Spleen (tissue), 7 donors: ENCODE data around the gene BRCA2.

Experiments used
- POLR2A ChIP-seq, 3 donors: fragments of 450-650 bp; IDR thresholded peaks; one replicate each; pipeline ENCODE4 v1.5.1; 2017; ENCODE audit warnings: antibody characterized with exemption in 3 of 3, mild to moderate bottlenecking in 1 of 3
- POLR2AphosphoS5 ChIP-seq, 3 donors: sonication (generic); formaldehyde crosslinking; IDR thresholded peaks; one replicate each; pipeline ENCODE4 v1.5.1; 2017; ENCODE audit warnings: antibody characterized with exemption in 3 of 3
- TF ChIP-seq, protein P1 (sequence below), 11 experiments: fragments of 200-600 bp in 7 of 11; fragments of 450-650 bp in 4 of 11; sonication (generic) in 4 of 11; IDR thresholded peaks in 8 of 11; conservative IDR thresholded peaks in 3 of 11; 1 replicate in 7 of 11; 2 replicates in 4 of 11; pipeline versions ENCODE4 v1.4.0 to v1.8.0; 2016 to 2021; ENCODE audit warnings: antibody characterized with exemption in 11 of 11, inconsistent platforms in 4 of 11, mild to moderate bottlenecking in 1 of 11
- donor health status: DM: no; HTN: no; CAD: no; lungs with moderate emphysema.
- donor health status: DM: no; HTN: no; CAD: no.
- donor health status: DM: no; HTN: no; CAD: no.

DNA sequence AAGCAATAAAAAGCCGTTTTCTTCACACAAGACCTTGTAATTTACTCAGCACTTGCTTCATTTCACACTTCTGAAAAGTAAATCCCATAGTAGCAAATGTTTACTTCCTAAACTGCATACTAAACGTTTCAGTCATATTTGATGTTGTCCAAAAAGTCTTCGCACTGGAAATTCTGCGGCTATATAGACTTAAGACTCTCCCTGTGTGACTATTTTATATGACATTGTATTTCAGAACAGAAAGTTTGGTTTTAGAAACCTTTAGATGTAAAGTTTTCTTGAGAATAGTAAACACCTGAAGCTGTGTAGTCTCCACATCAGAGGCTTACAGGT lies 29.7 kb upstream of the BRCA2 start:
- no peak for TF ChIP-seq POLR2A (IDR thresholded peaks at IDR 0.05)
- TF ChIP-seq, protein P1, sequence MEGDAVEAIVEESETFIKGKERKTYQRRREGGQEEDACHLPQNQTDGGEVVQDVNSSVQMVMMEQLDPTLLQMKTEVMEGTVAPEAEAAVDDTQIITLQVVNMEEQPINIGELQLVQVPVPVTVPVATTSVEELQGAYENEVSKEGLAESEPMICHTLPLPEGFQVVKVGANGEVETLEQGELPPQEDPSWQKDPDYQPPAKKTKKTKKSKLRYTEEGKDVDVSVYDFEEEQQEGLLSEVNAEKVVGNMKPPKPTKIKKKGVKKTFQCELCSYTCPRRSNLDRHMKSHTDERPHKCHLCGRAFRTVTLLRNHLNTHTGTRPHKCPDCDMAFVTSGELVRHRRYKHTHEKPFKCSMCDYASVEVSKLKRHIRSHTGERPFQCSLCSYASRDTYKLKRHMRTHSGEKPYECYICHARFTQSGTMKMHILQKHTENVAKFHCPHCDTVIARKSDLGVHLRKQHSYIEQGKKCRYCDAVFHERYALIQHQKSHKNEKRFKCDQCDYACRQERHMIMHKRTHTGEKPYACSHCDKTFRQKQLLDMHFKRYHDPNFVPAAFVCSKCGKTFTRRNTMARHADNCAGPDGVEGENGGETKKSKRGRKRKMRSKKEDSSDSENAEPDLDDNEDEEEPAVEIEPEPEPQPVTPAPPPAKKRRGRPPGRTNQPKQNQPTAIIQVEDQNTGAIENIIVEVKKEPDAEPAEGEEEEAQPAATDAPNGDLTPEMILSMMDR (IDR thresholded peaks at IDR 0.05 in 8 of 11, conservative IDR thresholded peaks at IDR 0.05 in 3 of 11): no peak
- TF ChIP-seq POLR2AphosphoS5 (IDR thresholded peaks at IDR 0.05): no peak
